HepG2 (cell line): Measurements from ENCODE around the gene LILRB4. TPM values are rescaled to one million over a fixed set of nuclear protein-coding genes. Genes with fewer than 3 reads are reported as not detected.

Source experiments
- ATAC-seq: fragments of 200-7000 bp; cut with Tn5 transposase; 3 replicates; pipeline ENCODE4 v1.9.1; 2020; ENCODE audit warnings: mild to moderate bottlenecking, moderate library complexity
- BruUV-seq: library from RNA; stranded (reverse); fragments of 400-500 nt; replicated peaks from 2 replicates; lab custom pipeline; 2021; lab: Mats Ljungman, UMichigan
- CTCF ChIA-PET: fragments of 300-600 bp; formaldehyde crosslinking; extraction: SDS; loops from one replicate; lab custom pipeline; 2021; ENCODE audit warnings: low total read pairs, inconsistent platforms, low intra/inter-chr PET ratio; lab: Yijun Ruan, JAX
- POLR2A ChIA-PET: fragments of 350-600 bp; sonication (Branson Sonifier 250); formaldehyde crosslinking; loops from one replicate; lab custom pipeline; 2020; ENCODE audit warnings: antibody characterized with exemption, inconsistent platforms; lab: Yijun Ruan, JAX
- DNase-seq: peaks from one replicate; pipeline ENCODE4 v3.0.0-alpha.2; 2015; ENCODE audit warnings: low spot score
- FAIRE-seq: peaks from 3 replicates; lab custom pipeline; 2011; peaks lifted over from hg19 to GRCh38; lab: Jason Lieb, UNC
- H2AFZ ChIP-seq: one replicate; pipeline ENCODE4 v1.6.1; 2011; ENCODE audit warnings: low read length, inconsistent platforms
- H3K27ac ChIP-seq: fragments of 300-600 bp; 3 replicates; pipeline ENCODE4 v1.8.0; 2011; ENCODE audit warnings: mixed run types, mild to moderate bottlenecking, mixed read lengths, low read length, inconsistent platforms; ENCODE audit not compliant: insufficient read depth; ENCODE audit errors: extremely low read length
- H3K27me3 ChIP-seq, 2 experiments: fragments of 200-600 bp in 1 of 2; 2 replicates in 1 of 2; 3 replicates in 1 of 2; pipeline versions ENCODE4 v1.6.0 to v1.8.0; 2011; ENCODE audit warnings: low read length in 2 of 2, mild to moderate bottlenecking in 2 of 2, moderate library complexity in 2 of 2, inconsistent platforms in 1 of 2; ENCODE audit not compliant: insufficient read depth in 2 of 2, control insufficient read depth in 1 of 2
- H3K36me3 ChIP-seq, 2 experiments: fragments of 200-600 bp in 1 of 2; replicated peaks in 1 of 2; 2 replicates in 1 of 2; 3 replicates in 1 of 2; pipeline versions ENCODE4 v1.5.1 to v1.8.0; 2011; ENCODE audit warnings: low read length in 2 of 2, inconsistent platforms in 1 of 2; ENCODE audit not compliant: insufficient read depth in 2 of 2, control insufficient read depth in 1 of 2
- H3K4me1 ChIP-seq: 2 replicates; pipeline ENCODE4 v1.5.1; 2012; ENCODE audit warnings: low read length, inconsistent platforms; ENCODE audit not compliant: insufficient read depth
- H3K4me2 ChIP-seq: 2 replicates; pipeline ENCODE4 v1.6.0; 2011; ENCODE audit warnings: low read depth, low read length, inconsistent platforms
- H3K4me3 ChIP-seq, 3 experiments: fragments of 200-600 bp in 1 of 3; sonication (generic), shearing (Covaris generic) in 1 of 3; replicated peaks in 1 of 3; 2 replicates each; pipeline ENCODE4 v1.5.1; 2011 to 2016; ENCODE audit warnings: low read length in 3 of 3, inconsistent platforms in 2 of 3, low read depth in 2 of 3, mild to moderate bottlenecking in 2 of 3, control low read depth in 1 of 3, mixed read lengths in 1 of 3; ENCODE audit not compliant: insufficient read depth in 1 of 3
- H3K79me2 ChIP-seq: one replicate; pipeline ENCODE4 v1.6.1; 2011; ENCODE audit warnings: low read length, inconsistent platforms; ENCODE audit not compliant: insufficient read depth
- H3K9ac ChIP-seq: 2 replicates; pipeline ENCODE4 v1.6.0; 2011; ENCODE audit warnings: mild to moderate bottlenecking, low read depth, low read length, inconsistent platforms; ENCODE audit not compliant: insufficient read depth
- H3K9me3 ChIP-seq: 2 replicates; pipeline ENCODE4 v1.5.1; 2012; ENCODE audit warnings: mild to moderate bottlenecking, low read length
- H4K20me1 ChIP-seq: 2 replicates; pipeline ENCODE4 v1.6.0; 2011; ENCODE audit warnings: inconsistent platforms, mild to moderate bottlenecking, low read length, moderate library complexity; ENCODE audit not compliant: insufficient read depth
- AHDC1 ChIP-seq: sonication (generic); formaldehyde crosslinking; IDR thresholded peaks from 2 replicates; pipeline ENCODE4 v1.5.1; 2020; ENCODE audit warnings: mild to moderate bottlenecking, missing genetic modification reagents, borderline replicate concordance
- ARID5B ChIP-seq: IDR thresholded peaks from 2 replicates; pipeline ENCODE4 v1.4.0; 2020; ENCODE audit warnings: mild to moderate bottlenecking, missing genetic modification reagents
- ETV6 ChIP-seq: sonication (generic); formaldehyde crosslinking; conservative IDR thresholded peaks from 2 replicates; pipeline ENCODE4 v1.4.0; 2020; ENCODE audit warnings: missing genetic modification reagents
- GLI4 ChIP-seq: sonication (generic); formaldehyde crosslinking; IDR thresholded peaks from 2 replicates; pipeline ENCODE4 v1.5.1; 2020; ENCODE audit warnings: missing genetic modification reagents, mild to moderate bottlenecking, moderate library complexity, borderline replicate concordance
- HHEX ChIP-seq: IDR thresholded peaks from 2 replicates; pipeline ENCODE4 v1.6.1; 2016; ENCODE audit warnings: control low read depth
- MTF1 ChIP-seq: sonication (generic); formaldehyde crosslinking; IDR thresholded peaks from 2 replicates; pipeline ENCODE4 v1.5.0; 2020; ENCODE audit warnings: missing genetic modification reagents
- NFATC3 ChIP-seq: sonication (generic); formaldehyde crosslinking; IDR thresholded peaks from 2 replicates; pipeline ENCODE4 v1.5.1; 2020; ENCODE audit warnings: mild to moderate bottlenecking, missing genetic modification reagents
- PLRG1 ChIP-seq: fragments of 450-650 bp; conservative IDR thresholded peaks from 2 replicates; pipeline ENCODE4 v1.6.1; 2016
- POLR2AphosphoS5 ChIP-seq: IDR thresholded peaks from 2 replicates; pipeline ENCODE4 v1.6.1; 2012; ENCODE audit warnings: low read depth, low read length
- RBM22 ChIP-seq: fragments of 200-400 bp; formaldehyde crosslinking; optimal IDR thresholded peaks from 2 replicates; pipeline ENCODE3; 2017; ENCODE audit warnings: mild to moderate bottlenecking, low read length, moderate library complexity
- SMC3 ChIP-seq: IDR thresholded peaks from 2 replicates; pipeline ENCODE4 v1.6.1; 2011; ENCODE audit warnings: low read length, improper control_type of control experiment
- TGIF2 ChIP-seq: IDR thresholded peaks from 2 replicates; pipeline ENCODE4 v1.6.1; 2016; ENCODE audit warnings: control low read depth, missing compliant biosample characterization
- ZMYM2 ChIP-seq: sonication (generic); formaldehyde crosslinking; IDR thresholded peaks from 2 replicates; pipeline ENCODE4 v1.8.0; 2022; ENCODE audit warnings: mild to moderate bottlenecking, missing genetic modification reagents
- ZMYM3 ChIP-seq: sonication (generic); formaldehyde crosslinking; IDR thresholded peaks from 2 replicates; pipeline ENCODE4 v1.5.1; 2020; ENCODE audit warnings: mild to moderate bottlenecking, missing genetic modification reagents
- ZNF629 ChIP-seq: sonication (generic); formaldehyde crosslinking; conservative IDR thresholded peaks from 2 replicates; pipeline ENCODE4 v1.5.0; 2020; ENCODE audit warnings: missing genetic modification reagents
- ZNF678 ChIP-seq: sonication (generic); formaldehyde crosslinking; IDR thresholded peaks from 2 replicates; pipeline ENCODE4 v1.4.0; 2020; ENCODE audit warnings: mild to moderate bottlenecking, missing genetic modification reagents
- ZNF83 ChIP-seq: sonication (generic); formaldehyde crosslinking; IDR thresholded peaks from 2 replicates; pipeline ENCODE4 v1.4.0; 2020; ENCODE audit warnings: missing genetic modification reagents, mild to moderate bottlenecking, borderline replicate concordance
- WGBS: methylation state at CpG from one replicate; pipeline ENCODE4 v1.1.6; 2017; ENCODE audit warnings: low lambda C conversion rate; 5-methylcytosine and 5-hydroxymethylcytosine counted together
- in situ Hi-C: cut with HindIII; loops from 2 replicates; pipeline ENCODE4 v1.10.0; 2017; ENCODE audit warnings: low pct_unique_long_range_greater_than_20kb; ENCODE audit not compliant: extremely low pct_ligation_motif_present
- intact Hi-C: fragments of 100-400 bp; cut with micrococcal nuclease; formaldehyde crosslinking; loops from one replicate; pipeline ENCODE4 v1.10.0; 2022; ENCODE audit not compliant: unreplicated experiment
- polyA plus RNA-seq, 8 experiments: library from polyadenylated mRNA; depleted of rRNA in 3 of 8; stranded (reverse) in 7 of 8; unstranded in 1 of 8; fragments of >200 nt; fragmentation: Illumina TruSeq in 4 of 8; extraction: Trizol in 4 of 8; gene quantifications; 2 replicates each; pipeline versions ENCODE4 v1.2.1 to v1.2.3, GENCODE V29; 2011 to 2016; ENCODE audit warnings: low read depth in 4 of 8, missing spikeins in 1 of 8, mixed read lengths in 1 of 8; ENCODE audit not compliant: insufficient read depth in 1 of 8
- total RNA-seq, 5 experiments: library from RNA; depleted of rRNA; stranded (reverse); fragments of >200 nt; fragmentation: Illumina TruSeq; extraction: Trizol; gene quantifications; 2 replicates each; pipeline ENCODE4 v1.2.3, GENCODE V29; 2016; ENCODE audit warnings: low read depth in 1 of 5

Gene LILRB4
- total and polyA plus RNA-seq, 2 of the 13 experiments (the other 11 are each of a cell fraction or from before 2014, with no cell fraction given): not detected

DNA sequence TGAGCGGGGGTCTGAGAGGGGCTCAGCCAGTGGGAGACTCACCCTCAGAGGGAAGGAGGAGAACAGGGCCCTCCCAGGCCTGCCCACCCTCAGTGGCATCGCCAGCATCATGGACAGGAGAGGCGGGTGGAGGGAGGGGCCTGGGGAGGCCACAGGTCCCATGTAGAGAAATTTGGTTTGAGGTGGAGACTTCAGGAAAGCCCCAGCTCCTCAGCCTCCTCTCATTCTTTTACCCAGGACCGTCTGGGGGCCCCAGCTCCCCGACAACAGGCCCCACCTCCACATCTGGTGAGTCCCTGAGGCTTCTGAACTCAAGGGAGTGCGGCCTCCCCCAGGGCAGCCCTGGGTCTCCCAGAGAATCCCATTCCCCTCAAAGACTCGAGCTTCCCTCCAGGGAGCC lies 29.4 kb upstream of the LILRB4 start:
- H3K9ac ChIP-seq: no peak overlapping the region
- peaks cover 0 to 6% of the 10 kb centered on the region in 2 experiments; a peak in 1 of 5 replicates for H3K27me3 ChIP-seq
- no peaks in the 10 kb centered on the region for H3K36me3 ChIP-seq
- H2AFZ ChIP-seq: no peak overlapping the region
- H3K9me3 ChIP-seq: no peaks in the 10 kb centered on the region
- DNase-seq (no peak), ATAC-seq (no peak), FAIRE-seq (no peak)
- no peaks in the 10 kb centered on the region for H3K4me1 ChIP-seq
- H3K4me3 ChIP-seq: no peak overlapping the region
- intact Hi-C loops: no loop called here
- H3K4me2 ChIP-seq: no peak overlapping the region
- POLR2A ChIA-PET: no interaction called here
- no TSS peak for BruUV-seq
- WGBS: no CpG with 5 or more reads among the region's 7 CpGs
- CTCF ChIA-PET: no interaction called here
- H3K27ac ChIP-seq: no peak overlapping the region
- H4K20me1 ChIP-seq: no peaks in the 10 kb centered on the region
- in situ Hi-C loops: no loop called here
- no peaks in the 10 kb centered on the region for H3K79me2 ChIP-seq
- TF ChIP-seq POLR2AphosphoS5 (no peak), GLI4 (CRISPR knock-in tag) (no peak), ETV6 (CRISPR knock-in tag) (no peak), PLRG1 (no peak), RBM22 (no peak), NFATC3 (CRISPR knock-in tag) (no peak), ZMYM2 (CRISPR knock-in tag) (no peak), HHEX (CRISPR knock-in tag) (no peak), AHDC1 (CRISPR knock-in tag) (no peak), ZNF629 (CRISPR knock-in tag) (no peak), ZNF678 (no peak), MTF1 (no peak), ARID5B (CRISPR knock-in tag) (no peak), ZMYM3 (CRISPR knock-in tag) (no peak), SMC3 (no peak), TGIF2 (CRISPR knock-in tag) (no peak), ZNF83 (CRISPR knock-in tag) (no peak)
